HEK293 (cell line): ENCODE results near the gene BMP5.

Experiments used
- ZNF423 ChIP-seq: fragments of 450-650 bp; formaldehyde crosslinking; IDR thresholded peaks from 2 replicates; pipeline ENCODE4 v1.5.1; 2016; ENCODE audit warnings: missing biosample characterization, missing genetic modification characterization
- ZNF777 ChIP-seq: fragments of 450-650 bp; formaldehyde crosslinking; IDR thresholded peaks from 2 replicates; pipeline ENCODE4 v1.5.1; 2017; ENCODE audit warnings: missing biosample characterization, missing genetic modification characterization, borderline replicate concordance

DNA sequence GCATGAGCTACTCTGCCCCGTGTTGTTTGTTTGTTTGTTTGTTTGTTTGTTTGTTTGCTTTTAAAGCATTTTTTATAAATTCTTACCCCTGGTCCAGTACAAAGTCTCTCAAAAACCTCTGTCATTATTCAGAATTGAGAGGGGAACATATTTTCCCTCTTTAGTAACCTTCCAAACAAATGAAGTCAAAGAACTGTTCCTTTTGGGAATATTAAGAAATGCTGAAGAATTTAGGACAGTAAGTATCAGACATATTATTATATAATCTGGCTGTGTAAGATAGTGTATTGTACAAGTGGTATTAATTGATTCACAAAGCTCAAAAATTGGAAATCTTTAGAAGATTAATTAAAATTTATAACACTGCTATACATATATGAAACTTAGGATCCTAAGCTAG lies 54.7 kb downstream of the BMP5 start:
- TF ChIP-seq ZNF423 (tag by site-specific recombination) (no peak), ZNF777 (tag by site-specific recombination) (no peak)
